H1 (cell line): ENCODE results near the gene TBC1D4. TPM values are rescaled to one million over a fixed set of nuclear protein-coding genes. Genes with fewer than 3 reads are reported as not detected.

Source experiments
- CTCF ChIA-PET: fragments of 300-600 bp; sonication (Branson Sonifier 250); formaldehyde crosslinking; loops from one replicate; lab custom pipeline; 2021; ENCODE audit not compliant: partially characterized antibody; lab: Charles Lee
- POLR2A ChIA-PET: fragments of 300-600 bp; sonication (Branson Sonifier 250); formaldehyde crosslinking; loops from one replicate; lab custom pipeline; 2021; ENCODE audit warnings: inconsistent platforms; ENCODE audit not compliant: partially characterized antibody; lab: Charles Lee
- DNase-seq, 2 experiments: peaks; one replicate each; pipeline versions ENCODE4 v3.0.0 to v3.0.0-alpha.2; 2010 to 2022; ENCODE audit warnings: low spot score in 2 of 2, low read depth in 1 of 2, mixed read lengths in 1 of 2
- FAIRE-seq: peaks from 2 replicates; lab custom pipeline; 2011; peaks lifted over from hg19 to GRCh38; lab: Jason Lieb, UNC
- H2AFZ ChIP-seq: 2 replicates; pipeline ENCODE4 v1.8.1; 2012; ENCODE audit warnings: low read length, inconsistent platforms
- H2AK5ac ChIP-seq: 2 replicates; pipeline ENCODE4 v1.6.1; 2013; ENCODE audit warnings: low read depth, low read length
- H2BK120ac ChIP-seq: replicated peaks from 2 replicates; pipeline ENCODE3; 2013; ENCODE audit warnings: low read depth, low read length, inconsistent platforms
- H2BK12ac ChIP-seq: 2 replicates; pipeline ENCODE4 v1.6.1; 2013; ENCODE audit warnings: low read depth, low read length
- H2BK15ac ChIP-seq: 2 replicates; pipeline ENCODE4 v1.6.1; 2013; ENCODE audit warnings: low read length
- H2BK20ac ChIP-seq: 2 replicates; pipeline ENCODE4 v1.6.1; 2013; ENCODE audit warnings: low read length
- H2BK5ac ChIP-seq: 2 replicates; pipeline ENCODE4 v1.6.1; 2013; ENCODE audit warnings: low read depth, low read length
- H3K14ac ChIP-seq: 2 replicates; pipeline ENCODE4 v1.6.1; 2013; ENCODE audit warnings: inconsistent platforms; ENCODE audit not compliant: insufficient read length
- H3K18ac ChIP-seq: 2 replicates; pipeline ENCODE4 v1.6.1; 2013; ENCODE audit warnings: low read length; ENCODE audit errors: extremely low read depth
- H3K23ac ChIP-seq: 2 replicates; pipeline ENCODE4 v1.6.1; 2013; ENCODE audit warnings: inconsistent platforms; ENCODE audit not compliant: insufficient read length
- H3K23me2 ChIP-seq: 2 replicates; pipeline ENCODE4 v1.6.1; 2013; ENCODE audit warnings: low read depth, low read length
- H3K27ac ChIP-seq: 2 replicates; pipeline ENCODE4 v1.6.1; 2011; ENCODE audit warnings: low read depth, low read length, inconsistent platforms
- H3K27me3 ChIP-seq, 4 experiments: replicated peaks in 1 of 4; 1 replicate in 1 of 4; 2 replicates in 3 of 4; pipeline versions ENCODE4 v1.6.1 to v1.8.1; 2011 to 2013; ENCODE audit warnings: low read length in 3 of 4, mild to moderate bottlenecking in 3 of 4, inconsistent platforms in 2 of 4, mixed read lengths in 2 of 4, moderate library complexity in 1 of 4; ENCODE audit not compliant: control insufficient read depth in 3 of 4, insufficient read depth in 3 of 4; ENCODE audit errors: extremely low read depth in 1 of 4
- H3K36me3 ChIP-seq, 4 experiments: 2 replicates each; pipeline versions ENCODE4 v1.6.1 to v1.8.1; 2011 to 2013; ENCODE audit warnings: mild to moderate bottlenecking in 4 of 4, low read length in 3 of 4, moderate library complexity in 2 of 4, control low read depth in 1 of 4, inconsistent platforms in 1 of 4; ENCODE audit not compliant: insufficient read depth in 4 of 4, control insufficient read depth in 2 of 4
- H3K4ac ChIP-seq: replicated peaks from 2 replicates; pipeline ENCODE3; 2013; ENCODE audit warnings: low read length, low read depth, mixed read lengths, inconsistent platforms; ENCODE audit not compliant: insufficient read length
- H3K4me1 ChIP-seq, 4 experiments: replicated peaks in 1 of 4; 1 replicate in 1 of 4; 2 replicates in 3 of 4; pipeline versions ENCODE4 v1.6.1 to v1.8.1; 2011 to 2013; ENCODE audit warnings: low read length in 3 of 4, inconsistent platforms in 2 of 4, mixed read lengths in 1 of 4; ENCODE audit not compliant: insufficient read depth in 4 of 4, control insufficient read depth in 3 of 4
- H3K4me2 ChIP-seq, 2 experiments: 2 replicates each; pipeline versions ENCODE4 v1.6.1 to v1.8.1; 2011 to 2013; ENCODE audit warnings: low read depth in 2 of 2, low read length in 2 of 2, control low read depth in 1 of 2, inconsistent platforms in 1 of 2, mild to moderate bottlenecking in 1 of 2; ENCODE audit not compliant: insufficient read depth in 1 of 2
- H3K4me3 ChIP-seq, 4 experiments: fragments of 200-600, 300-600 bp in 1 of 4; sonication (generic), shearing (Covaris generic), sonication (Bioruptor Twin) in 1 of 4; 2 replicates each; pipeline versions ENCODE4 v1.5.1 to v1.8.1; 2011 to 2016; ENCODE audit warnings: low read length in 4 of 4, low read depth in 3 of 4, control low read depth in 2 of 4, inconsistent platforms in 2 of 4, mild to moderate bottlenecking in 2 of 4, mixed read lengths in 1 of 4, moderate library complexity in 1 of 4; ENCODE audit not compliant: insufficient read depth in 2 of 4; ENCODE audit errors: extremely low read depth in 1 of 4
- H3K56ac ChIP-seq: replicated peaks from 2 replicates; pipeline ENCODE3; 2013; ENCODE audit warnings: low read depth, mild to moderate bottlenecking, mixed read lengths, low read length, inconsistent platforms; ENCODE audit not compliant: insufficient read length
- H3K79me1 ChIP-seq: 2 replicates; pipeline ENCODE4 v1.6.1; 2013; ENCODE audit warnings: low read depth, low read length, control low read depth
- H3K79me2 ChIP-seq, 2 experiments: 2 replicates each; pipeline versions ENCODE4 v1.6.1 to v1.8.1; 2012 to 2013; ENCODE audit warnings: low read length in 2 of 2, mild to moderate bottlenecking in 2 of 2, inconsistent platforms in 1 of 2; ENCODE audit not compliant: insufficient read depth in 2 of 2, control insufficient read depth in 1 of 2
- H3K9ac ChIP-seq, 4 experiments: replicated peaks in 1 of 4; 1 replicate in 1 of 4; 2 replicates in 3 of 4; pipeline versions ENCODE4 v1.6.1 to v1.8.1; 2011 to 2013; ENCODE audit warnings: low read depth in 3 of 4, low read length in 3 of 4, control low read depth in 2 of 4, mild to moderate bottlenecking in 2 of 4, moderate library complexity in 2 of 4, inconsistent platforms in 1 of 4; ENCODE audit errors: extremely low read depth in 1 of 4
- H3K9me3 ChIP-seq, 2 experiments: 2 replicates each; pipeline versions ENCODE4 v1.6.1 to v1.8.1; 2012 to 2013; ENCODE audit warnings: mild to moderate bottlenecking in 2 of 2, moderate library complexity in 2 of 2, control low read depth in 1 of 2, inconsistent platforms in 1 of 2, low read depth in 1 of 2, low read length in 1 of 2, mixed read lengths in 1 of 2; ENCODE audit not compliant: insufficient read depth in 2 of 2
- H4K20me1 ChIP-seq, 2 experiments: replicated peaks in 1 of 2; 2 replicates each; pipeline versions ENCODE3 to v1.8.1; 2011 to 2013; ENCODE audit warnings: inconsistent platforms in 2 of 2, low read length in 2 of 2, mild to moderate bottlenecking in 1 of 2; ENCODE audit not compliant: insufficient read depth in 2 of 2, control insufficient read depth in 1 of 2
- H4K5ac ChIP-seq: 2 replicates; pipeline ENCODE4 v1.6.1; 2013; ENCODE audit warnings: low read length, low read depth, mixed read lengths, inconsistent platforms; ENCODE audit not compliant: insufficient read length
- H4K8ac ChIP-seq: 2 replicates; pipeline ENCODE4 v1.8.0; 2013; ENCODE audit warnings: mild to moderate bottlenecking, moderate library complexity, low read length, inconsistent platforms; ENCODE audit not compliant: insufficient read depth; ENCODE audit errors: extremely low read depth
- H4K91ac ChIP-seq: replicated peaks from 2 replicates; pipeline ENCODE3; 2013; ENCODE audit warnings: low read length, mixed read lengths, inconsistent platforms; ENCODE audit not compliant: insufficient read length
- ASH2L ChIP-seq: fragments of 200-600, 300-600 bp; sonication (generic); IDR thresholded peaks from one replicate; pipeline ENCODE4 v1.7.1; 2017; ENCODE audit warnings: low read length
- CBX8 ChIP-seq: fragments of 300-800, 300-1000 bp; sonication (generic); IDR thresholded peaks from 2 replicates; pipeline ENCODE4 v1.7.1; 2016; ENCODE audit warnings: low read depth, low read length, borderline replicate concordance
- CEBPB ChIP-seq: IDR thresholded peaks from 2 replicates; pipeline ENCODE4 v1.6.1; 2012; ENCODE audit warnings: low read depth, low read length
- CHD2 ChIP-seq: IDR thresholded peaks from 2 replicates; pipeline ENCODE4 v1.6.1; 2012; ENCODE audit warnings: low read length, improper control_type of control experiment
- CREB1 ChIP-seq: IDR thresholded peaks from 2 replicates; pipeline ENCODE4 v1.6.1; 2012; ENCODE audit warnings: inconsistent platforms
- CTBP2 ChIP-seq: IDR thresholded peaks from 2 replicates; pipeline ENCODE4 v1.7.0; 2011; ENCODE audit warnings: borderline replicate concordance, mild to moderate bottlenecking, moderate library complexity, mixed read lengths, low read length; ENCODE audit not compliant: insufficient read depth, insufficient read length
- E2F6 ChIP-seq: IDR thresholded peaks from 2 replicates; pipeline ENCODE4 v1.6.1; 2012; ENCODE audit warnings: inconsistent platforms
- POLR2AphosphoS5 ChIP-seq: IDR thresholded peaks from 2 replicates; pipeline ENCODE4 v1.6.1; 2011; ENCODE audit warnings: low read depth, low read length
- RAD21 ChIP-seq, 2 experiments: IDR thresholded peaks in 1 of 2; conservative IDR thresholded peaks in 1 of 2; 2 replicates each; pipeline ENCODE4 v1.6.1; 2011; ENCODE audit warnings: low read depth in 2 of 2, low read length in 2 of 2, improper control_type of control experiment in 1 of 2, inconsistent platforms in 1 of 2, mild to moderate bottlenecking in 1 of 2, moderate library complexity in 1 of 2
- SUZ12 ChIP-seq: fragments of 200-600 bp; sonication (generic); IDR thresholded peaks from 2 replicates; pipeline ENCODE4 v1.6.1; 2012; ENCODE audit warnings: mild to moderate bottlenecking, inconsistent platforms, low read length, moderate library complexity, mixed read lengths
- TAF7 ChIP-seq: optimal IDR thresholded peaks from 2 replicates; pipeline ENCODE3; 2011; ENCODE audit warnings: low read depth, mild to moderate bottlenecking, inconsistent platforms, low read length, moderate library complexity, borderline replicate concordance
- TEAD4 ChIP-seq: IDR thresholded peaks from 2 replicates; pipeline ENCODE4 v1.6.1; 2012; ENCODE audit warnings: low read depth, low read length, inconsistent platforms, mixed read lengths
- WGBS, 2 experiments: shearing (Covaris generic) in 1 of 2; methylation state at CpG; one replicate each; pipeline versions ENCODE4 v1.1.6 to v1.1.7; 2013 to 2015; ENCODE audit warnings: low lambda C conversion rate in 2 of 2, mixed read lengths in 2 of 2, inconsistent platforms in 1 of 2, low coverage in 1 of 2, missing lambda C conversion rate in 1 of 2; ENCODE audit not compliant: insufficient replicate concordance in 2 of 2, insufficient coverage in 1 of 2, insufficient read length in 1 of 2; ENCODE audit errors: extremely low coverage in 1 of 2, missing lambda C conversion rate in 1 of 2; 5-methylcytosine and 5-hydroxymethylcytosine counted together
- polyA plus RNA-seq, 7 experiments: library from polyadenylated mRNA; depleted of rRNA in 3 of 7; stranded (reverse) in 5 of 7; unstranded in 2 of 7; fragments of >200 nt in 5 of 7; fragments of 200-250 nt in 2 of 7; gene quantifications; 1 replicate in 5 of 7; 2 replicates in 1 of 7; 4 replicates in 1 of 7; pipeline versions ENCODE4 v1.2.1 to v1.2.3, GENCODE V29; 2011 to 2013; ENCODE audit warnings: missing spikeins in 2 of 7, mixed read lengths in 2 of 7
- total RNA-seq: library from RNA; stranded (reverse); fragmentation: NEBNext Ultra II Directional; extraction: Animal tissue kit (Norgen Biotek cat#: 25700); gene quantifications from 2 replicates; pipeline ENCODE4 v1.2.1, GENCODE V29; 2021

TBC1D4 gene
- total and polyA plus RNA-seq, 2 of the 8 experiments (the other 6 are each of a cell fraction or from before 2014, with no cell fraction given), result 16.7 to 39.0 TPM

- Histone ChIP-seq H3K4ac (no peak overlapping the region), H3K18ac (no peak overlapping the region), H3K79me1 (no peaks in the 10 kb centered on the region), H3K79me2 (peaks cover 0 to 53% of the 10 kb centered on the region in 2 experiments; a peak in 3 of 4 replicates), H3K27ac (no peak overlapping the region), H3K14ac (no peak overlapping the region), H2BK20ac (no peak overlapping the region), H3K9me3 (no peaks in the 10 kb centered on the region), H3K23ac (no peak overlapping the region), H4K5ac (no peak overlapping the region), H2BK5ac (no peak overlapping the region), H2BK15ac (no peak overlapping the region), H2BK120ac (no peak overlapping the region), H4K20me1 (peaks cover 2 to 6% of the 10 kb centered on the region in 2 experiments), H3K9ac (no peak overlapping the region), H3K27me3 (no peaks in the 10 kb centered on the region), H3K4me1 (peaks cover 0 to 4% (median 0%) of the 10 kb centered on the region in 4 experiments; a peak in 2 of 7 replicates), H3K56ac (no peak overlapping the region), H3K23me2 (peaks cover 7% of the 10 kb centered on the region), H3K4me2 (no peak overlapping the region), H3K4me3 (peak overlapping the region in 1 of 4 experiments; percentile 90; a peak in 1 of 8 replicates), H3K36me3 (peaks cover 0 to 2% (median 0%) of the 10 kb centered on the region in 4 experiments; a peak in 1 of 8 replicates), H2AK5ac (no peak overlapping the region), H2BK12ac (no peak overlapping the region), H4K8ac (no peak overlapping the region), H2AFZ (no peak overlapping the region), H4K91ac (no peak overlapping the region)
- ChIA-PET CTCF (interaction anchor here (0.6 to 1.3 kb wide), 5 partner anchors 11 to 155 kb away, joined by 3 to 4 read pairs (median 3); no protein-coding TSS in a partner anchor), POLR2A (interaction anchor here (0.8 kb wide), 1 partner anchor 168 kb away, joined by 4 read pairs; no protein-coding TSS in a partner anchor)
- 90% methylated on average over 5 of the region's 5 CpGs; no CpG with 5 or more reads in 1 of the 2 experiments for WGBS, 2 experiments
- FAIRE-seq (no peak), DNase-seq (no peak)
- TF ChIP-seq TAF7 (no peak), ASH2L (no peak), SUZ12 (no peak), CBX8 (no peak), TEAD4 (no peak), POLR2AphosphoS5 (no peak), RAD21 (IDR thresholded peaks at IDR 0.05 in 1 of 2, conservative IDR thresholded peaks at IDR 0.05 in 1 of 2; ENCODE audit: low read depth in 2 of 2, low read length in 2 of 2) (no peak), CEBPB (no peak), CHD2 (no peak), CREB1 (no peak), E2F6 (no peak), CTBP2 (no peak)
These were observed 2.7 kb downstream of the TBC1D4 start for GRCh38 chr13:75479102-75479740.
